Midbrain (tissue), 1 donor: ENCODE data around the gene GFER.

Experiments
- DNase-seq: peaks from one replicate; lab custom pipeline; 2025; lab: John Stamatoyannopoulos, UW

Gene GFER

DNA sequence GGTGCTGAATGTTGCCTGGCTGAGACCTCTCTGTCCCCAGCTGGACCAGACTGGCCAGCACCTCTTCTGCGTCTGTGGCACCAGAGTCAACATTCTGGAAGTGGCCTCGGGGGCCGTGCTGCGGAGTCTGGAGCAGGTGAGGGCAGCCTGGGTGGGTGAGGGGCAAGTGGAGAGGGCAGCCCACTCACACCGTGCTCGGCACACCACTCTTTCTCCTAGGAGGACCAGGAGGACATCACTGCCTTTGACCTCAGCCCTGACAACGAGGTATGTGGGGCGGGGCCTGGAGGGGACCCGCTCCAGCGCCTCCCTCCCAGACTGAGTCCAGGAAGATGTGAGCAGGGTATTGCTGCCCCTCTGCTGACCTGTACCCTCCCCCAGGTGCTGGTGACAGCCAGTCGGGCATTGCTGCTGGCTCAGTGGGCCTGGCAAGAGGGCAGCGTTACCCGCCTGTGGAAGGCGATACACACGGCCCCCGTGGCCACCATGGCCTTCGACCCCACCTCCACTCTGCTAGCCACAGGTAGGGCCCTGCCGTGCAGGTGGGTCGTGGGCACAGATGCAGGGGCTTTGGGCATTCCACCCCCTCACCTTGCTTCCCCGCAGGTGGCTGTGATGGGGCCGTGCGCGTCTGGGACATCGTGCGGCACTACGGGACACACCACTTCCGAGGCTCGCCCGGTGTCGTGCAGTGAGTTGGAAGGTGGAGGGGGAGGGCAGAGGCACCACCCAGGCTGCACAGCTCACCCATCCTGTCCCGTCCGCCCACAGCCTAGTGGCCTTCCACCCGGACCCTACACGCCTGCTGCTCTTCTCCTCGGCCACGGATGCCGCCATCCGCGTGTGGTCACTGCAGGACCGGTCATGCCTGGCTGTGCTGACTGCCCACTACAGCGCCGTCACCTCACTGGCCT is 9.6 kb upstream of the GFER start:
- no peak for DNase-seq

DNA sequence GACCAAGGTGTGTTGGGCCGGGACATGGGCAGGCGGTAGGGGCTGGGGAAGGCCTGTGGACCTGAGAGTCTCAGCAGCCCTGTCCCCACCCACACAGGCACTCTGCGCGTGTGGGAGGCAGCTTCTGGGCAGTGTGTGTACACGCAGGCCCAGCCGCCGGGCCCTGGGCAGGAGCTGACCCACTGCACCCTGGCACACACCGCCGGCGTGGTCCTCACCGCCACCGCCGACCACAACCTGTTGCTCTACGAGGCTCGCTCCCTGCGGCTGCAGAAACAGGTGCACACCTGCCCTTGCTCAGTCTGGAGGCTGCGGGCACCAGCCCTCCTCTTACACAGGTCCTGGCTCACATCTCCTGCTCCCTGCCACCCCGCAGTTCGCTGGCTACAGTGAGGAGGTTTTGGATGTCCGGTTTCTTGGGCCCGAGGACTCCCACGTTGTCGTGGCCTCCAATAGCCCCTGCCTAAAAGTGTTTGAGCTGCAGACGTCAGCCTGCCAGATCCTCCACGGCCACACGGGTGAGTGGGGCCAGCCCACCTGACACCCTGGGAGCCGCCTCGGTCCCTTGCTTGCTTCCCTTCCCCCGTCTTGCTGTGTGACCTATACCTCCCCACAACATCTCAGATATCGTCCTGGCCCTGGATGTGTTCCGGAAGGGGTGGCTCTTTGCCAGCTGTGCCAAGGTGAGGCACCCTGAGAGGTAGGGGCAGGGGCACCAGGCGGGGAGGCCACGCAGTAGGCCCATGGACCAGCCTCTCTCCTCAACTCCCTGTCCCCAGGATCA is 8.4 kb upstream of the GFER start:
- DNase-seq, result no peak

DNA sequence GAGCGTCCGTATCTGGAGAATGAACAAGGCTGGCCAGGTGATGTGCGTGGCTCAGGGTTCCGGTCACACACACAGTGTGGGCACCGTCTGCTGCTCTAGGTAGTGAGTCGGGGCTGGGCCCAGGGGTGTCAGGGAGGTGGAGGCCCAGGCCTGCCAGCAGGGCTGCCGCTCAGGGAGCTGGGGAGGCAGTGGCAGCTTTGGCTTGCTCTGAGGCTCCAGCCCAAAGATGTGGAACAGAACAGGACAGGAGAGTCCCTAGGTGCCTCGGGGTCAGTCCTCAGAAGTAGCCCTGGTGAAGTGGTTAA is 7.8 kb upstream of the GFER start:
- no peak for DNase-seq

DNA sequence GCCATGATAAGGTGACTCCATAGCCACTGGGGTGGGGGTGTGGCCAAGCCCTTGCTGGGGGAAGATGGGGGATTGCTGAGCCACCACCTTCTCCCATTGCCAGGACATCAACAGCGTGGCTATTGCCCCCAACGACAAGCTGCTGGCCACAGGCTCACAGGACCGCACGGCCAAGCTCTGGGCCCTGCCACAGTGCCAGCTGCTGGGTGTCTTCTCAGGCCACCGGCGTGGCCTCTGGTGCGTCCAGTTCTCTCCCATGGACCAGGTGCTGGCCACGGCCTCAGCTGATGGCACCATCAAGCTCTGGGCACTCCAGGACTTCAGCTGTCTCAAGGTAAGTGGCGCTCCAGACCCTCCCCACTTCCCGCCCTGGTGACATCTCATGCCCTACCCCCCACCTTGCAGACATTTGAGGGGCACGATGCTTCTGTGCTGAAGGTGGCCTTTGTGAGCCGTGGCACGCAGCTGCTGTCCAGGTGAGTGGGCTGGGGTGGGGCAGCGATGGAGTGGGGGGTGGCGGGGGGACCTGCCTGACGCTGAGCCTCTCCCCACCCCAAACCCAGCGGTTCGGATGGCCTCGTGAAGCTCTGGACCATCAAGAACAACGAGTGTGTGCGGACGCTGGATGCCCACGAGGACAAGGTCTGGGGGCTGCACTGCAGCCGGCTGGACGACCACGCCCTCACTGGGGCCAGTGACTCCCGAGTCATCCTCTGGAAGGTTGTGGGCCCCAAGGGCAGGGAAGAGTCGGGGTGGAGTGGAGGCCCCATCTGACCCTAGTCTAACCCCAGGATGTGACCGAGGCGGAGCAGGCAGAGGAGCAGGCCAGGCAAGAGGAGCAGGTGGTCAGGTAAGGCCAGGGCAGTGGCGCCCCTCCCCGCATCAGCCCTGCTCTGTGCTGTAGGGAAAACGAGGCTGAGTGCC is 6.8 kb upstream of the GFER start:
- no peak for DNase-seq

DNA sequence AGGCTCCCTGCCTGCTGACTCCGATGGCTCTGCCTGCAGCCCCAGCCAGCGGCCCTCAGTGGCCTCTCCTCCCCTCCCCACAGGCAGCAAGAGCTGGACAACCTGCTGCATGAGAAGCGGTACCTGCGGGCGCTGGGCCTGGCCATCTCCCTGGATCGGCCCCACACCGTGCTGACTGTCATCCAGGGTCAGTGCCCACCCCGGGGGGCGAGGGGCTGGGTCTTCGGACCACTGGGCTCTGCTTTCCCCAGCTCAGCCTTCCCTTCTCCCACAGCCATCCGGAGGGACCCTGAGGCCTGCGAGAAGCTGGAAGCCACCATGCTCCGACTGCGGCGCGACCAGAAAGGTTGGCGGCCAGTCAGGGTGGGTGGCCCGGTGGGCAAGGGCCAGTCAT is 6.1 kb upstream of the GFER start:
- DNase-seq, result no peak

DNA sequence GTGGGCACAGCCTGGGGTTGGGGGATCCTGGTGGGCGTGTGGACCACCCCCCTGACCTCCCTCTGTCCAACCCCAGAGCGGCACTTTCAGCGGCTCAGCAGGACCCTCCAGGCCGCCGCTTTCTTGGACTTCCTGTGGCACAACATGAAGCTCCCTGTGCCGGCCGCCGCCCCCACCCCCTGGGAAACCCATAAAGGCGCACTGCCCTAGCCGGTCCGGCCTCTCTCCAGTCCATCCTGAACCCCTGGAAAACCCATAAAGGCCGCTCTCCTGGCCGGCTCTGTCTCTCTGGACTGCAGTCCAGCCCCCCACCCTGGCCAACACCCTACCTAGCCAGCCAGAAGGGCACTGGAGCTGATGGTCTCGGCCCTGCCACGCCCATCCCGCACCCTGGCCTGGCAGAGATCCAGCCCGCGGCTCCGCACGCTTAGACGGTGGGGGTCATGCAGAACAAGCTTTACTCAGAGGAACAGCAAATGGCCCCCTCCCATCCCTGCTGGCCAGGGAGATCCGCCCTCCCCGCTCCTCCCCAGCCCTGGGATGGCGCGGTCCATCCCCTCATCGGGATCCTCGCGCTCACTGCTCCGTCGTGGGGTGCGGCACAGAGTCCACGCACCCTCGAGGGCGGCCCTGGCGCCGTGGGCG is 5.4 kb upstream of the GFER start:
- DNase-seq, result no peak

DNA sequence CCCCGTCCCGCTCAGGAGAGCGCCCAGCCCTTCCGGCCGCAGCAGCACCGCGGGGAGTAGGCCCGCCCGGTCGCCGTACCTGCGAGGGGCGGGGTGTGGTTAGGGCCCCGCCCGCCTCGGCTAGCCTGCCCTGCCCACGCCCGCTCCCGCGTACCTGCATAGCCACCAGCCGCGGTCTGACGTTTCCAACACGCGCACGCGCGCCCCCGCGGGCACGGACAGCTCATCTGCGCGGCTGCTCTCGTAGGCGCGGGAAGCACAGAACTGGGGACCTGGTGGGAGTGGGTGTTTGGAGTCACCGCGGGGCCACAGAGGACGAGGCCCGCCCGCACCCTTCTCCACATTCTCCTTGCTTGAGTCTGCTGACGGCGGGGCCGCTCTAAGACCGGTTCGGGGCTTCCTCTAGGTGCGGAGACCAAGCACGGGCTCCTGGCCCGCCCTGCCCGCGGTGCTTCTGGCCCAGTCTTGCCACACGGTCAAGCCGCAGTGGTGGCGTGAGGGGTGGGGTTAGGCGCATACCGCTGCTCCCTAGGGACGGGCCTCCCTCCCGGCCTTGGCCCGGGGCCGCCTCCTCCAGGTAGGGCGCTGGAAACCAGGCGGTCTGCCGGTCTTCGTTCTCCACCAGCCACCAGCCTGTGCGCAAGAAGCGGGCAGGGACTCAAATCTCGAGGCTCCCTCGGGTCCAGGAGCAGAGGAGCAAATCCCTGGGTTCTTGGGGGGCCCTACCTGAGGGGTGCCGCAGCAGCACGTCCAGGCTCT is 4.5 kb upstream of the GFER start:
- no peak for DNase-seq

DNA sequence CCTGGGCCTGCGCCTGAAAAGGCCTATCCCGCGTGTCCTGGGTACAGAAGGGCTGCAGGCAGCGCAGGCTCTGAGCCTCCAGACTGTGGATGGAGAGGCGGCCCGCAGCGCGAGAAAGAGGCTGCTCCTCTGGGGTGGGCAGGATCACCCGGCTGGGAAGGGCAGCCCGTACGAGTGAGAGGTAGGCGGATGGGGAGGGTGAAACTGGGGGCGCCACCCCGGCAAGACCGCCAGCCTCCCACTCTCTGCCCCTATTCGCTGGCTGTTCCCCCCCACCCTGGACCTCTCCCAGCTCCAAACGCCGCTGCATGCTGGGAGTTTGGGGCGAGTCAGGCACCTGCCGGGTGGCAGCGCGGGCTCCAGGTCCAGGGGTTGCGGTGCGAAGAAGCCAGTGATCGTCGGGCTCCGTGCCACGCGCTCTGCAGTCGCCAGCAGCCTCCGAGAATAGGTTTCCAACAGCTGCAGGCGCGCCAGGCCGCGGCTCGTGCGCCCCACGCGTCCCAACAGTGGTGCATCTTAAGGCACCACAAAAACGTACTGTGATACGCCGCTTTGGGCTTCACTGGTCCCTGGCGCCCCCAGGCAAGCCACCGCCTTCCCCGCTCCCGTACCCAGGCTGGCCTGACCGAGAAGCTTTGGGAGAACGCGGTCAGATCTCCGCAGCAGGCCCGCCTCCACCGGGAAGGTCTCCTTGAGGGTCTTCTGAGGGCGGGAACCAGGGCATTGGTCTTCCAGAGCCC is 3.8 kb upstream of the GFER start:
- no peak for DNase-seq

DNA sequence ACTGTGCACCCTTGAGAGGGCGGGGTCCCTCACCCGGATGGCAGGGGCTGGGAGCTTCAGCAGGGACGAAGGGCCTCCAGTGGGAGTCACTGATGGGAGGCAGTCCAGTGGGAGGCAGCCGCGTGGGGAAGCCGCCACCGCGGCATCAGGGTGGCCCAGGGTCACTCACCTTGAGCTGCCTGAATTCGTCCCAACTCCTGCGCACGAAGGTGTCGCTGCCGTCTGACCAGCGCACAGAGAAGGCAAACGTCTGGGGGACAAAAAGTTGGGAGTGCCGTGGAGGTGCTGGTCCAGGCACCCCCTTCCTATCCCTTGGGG is 3.3 kb upstream of the GFER start:
- DNase-seq, result no peak

DNA sequence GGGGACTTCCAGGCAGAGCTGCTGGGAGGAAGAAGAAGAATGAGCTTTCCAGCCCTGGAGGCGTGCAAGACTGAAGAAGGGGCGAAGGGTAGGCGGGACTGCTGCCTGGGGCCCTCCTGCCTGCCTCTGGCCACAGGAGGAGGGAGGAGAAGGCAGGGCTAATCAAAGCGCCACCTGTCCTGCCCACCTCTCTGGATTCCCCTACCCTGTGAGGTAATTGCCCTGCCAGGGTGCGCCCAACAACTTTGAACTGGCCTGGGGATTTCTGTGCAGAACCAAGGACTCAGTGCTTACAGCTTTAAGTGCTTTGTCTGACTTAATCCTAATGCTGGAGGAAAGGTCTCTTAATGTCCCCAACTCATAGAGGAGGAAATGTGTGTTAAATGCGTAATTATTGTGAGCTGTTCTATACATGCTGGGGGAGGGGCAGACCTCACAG is 2.6 kb upstream of the GFER start, which contains the start of gene NOXO1:
NOXO1 (minus strand) TSS at position 72 of the 439 bp plus-strand sequence. CDS start 290 bp downstream, outside the sequence.
- no peak for DNase-seq

DNA sequence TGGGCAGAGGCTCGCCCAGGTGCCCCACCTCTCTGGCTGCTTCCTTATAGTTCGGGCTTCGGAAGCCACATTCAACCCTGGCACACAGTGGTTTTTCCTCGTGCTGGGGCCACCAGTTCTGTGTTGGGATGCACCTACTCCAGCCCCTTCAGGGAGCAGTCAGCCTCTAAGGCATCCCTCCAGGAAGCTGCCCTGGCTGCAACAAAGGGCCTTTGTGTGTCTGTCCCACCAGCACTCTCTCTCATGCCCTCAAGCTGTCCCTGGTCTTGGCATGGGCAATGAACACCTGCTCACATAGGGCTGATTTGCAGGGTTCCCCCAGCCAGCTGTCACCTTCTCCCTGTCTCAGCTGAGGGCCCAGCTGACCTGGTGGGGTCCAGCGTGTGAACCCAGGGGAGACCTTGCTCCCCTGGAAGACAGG is 2.0 kb upstream of the GFER start:
- no peak for DNase-seq

DNA sequence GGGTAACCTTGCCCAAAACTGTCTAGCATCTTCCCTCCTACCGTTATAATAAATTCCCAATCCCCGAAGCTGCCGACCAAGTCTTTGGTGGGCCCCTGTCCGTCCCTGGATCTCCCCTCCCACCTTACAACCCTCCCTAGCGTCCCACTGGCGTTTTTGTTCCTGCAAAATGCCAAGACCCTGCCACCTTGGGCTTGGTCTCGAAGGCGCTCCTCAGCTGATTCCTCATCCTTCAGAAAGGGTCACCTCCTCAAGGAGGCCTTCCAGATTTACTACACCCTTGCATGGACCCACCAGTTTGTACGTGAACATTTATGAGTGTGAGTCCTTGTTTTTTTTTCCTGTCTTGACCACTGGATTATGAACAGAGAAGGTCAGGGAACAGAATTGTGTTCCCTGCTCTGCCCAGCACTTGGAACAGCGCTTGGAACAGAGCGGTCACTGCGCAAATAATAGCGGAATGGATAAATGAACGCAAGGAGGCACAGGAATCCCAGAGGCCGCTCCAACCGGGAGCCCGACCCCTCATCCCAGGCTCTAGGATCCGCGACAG is 926 bp upstream of the GFER start:
- DNase-seq, result no peak

DNA sequence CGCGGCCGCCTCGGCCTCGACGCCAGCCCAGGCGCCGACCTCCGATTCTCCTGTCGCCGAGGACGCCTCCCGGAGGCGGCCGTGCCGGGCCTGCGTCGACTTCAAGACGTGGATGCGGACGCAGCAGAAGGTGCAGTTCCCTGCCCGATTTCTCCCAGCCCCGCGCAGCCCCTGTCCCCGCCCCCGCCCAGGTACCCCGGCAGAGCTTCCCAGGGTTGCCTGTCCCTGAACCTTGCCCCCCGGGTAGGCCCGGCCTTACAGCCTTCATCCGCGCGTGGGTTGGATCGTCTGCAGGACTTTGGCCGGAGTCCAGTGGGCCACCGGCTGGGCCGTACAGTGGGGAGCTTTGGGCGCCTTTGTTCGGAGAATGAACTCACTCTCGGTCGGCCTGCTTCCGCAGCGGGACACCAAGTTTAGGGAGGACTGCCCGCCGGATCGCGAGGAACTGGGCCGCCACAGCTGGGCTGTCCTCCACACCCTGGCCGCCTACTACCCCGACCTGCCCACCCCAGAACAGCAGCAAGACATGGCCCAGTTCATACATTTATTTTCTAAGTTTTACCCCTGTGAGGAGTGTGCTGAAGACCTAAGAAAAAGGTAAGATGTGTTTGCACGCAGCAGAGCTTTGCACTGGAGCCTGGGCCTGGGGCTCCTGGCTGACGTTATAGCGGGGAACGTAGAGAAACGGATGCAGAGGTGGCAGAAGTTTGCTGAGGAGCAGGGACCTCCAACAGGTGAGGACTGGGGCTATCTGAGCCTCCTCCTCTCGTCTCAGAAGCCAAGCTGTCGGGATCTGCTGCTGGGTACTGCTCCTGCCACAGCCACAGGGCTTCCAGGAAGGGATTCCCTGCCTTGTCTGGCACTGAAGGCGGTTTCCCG is 593 bp downstream of the GFER start:
- DNase-seq, result no peak

DNA sequence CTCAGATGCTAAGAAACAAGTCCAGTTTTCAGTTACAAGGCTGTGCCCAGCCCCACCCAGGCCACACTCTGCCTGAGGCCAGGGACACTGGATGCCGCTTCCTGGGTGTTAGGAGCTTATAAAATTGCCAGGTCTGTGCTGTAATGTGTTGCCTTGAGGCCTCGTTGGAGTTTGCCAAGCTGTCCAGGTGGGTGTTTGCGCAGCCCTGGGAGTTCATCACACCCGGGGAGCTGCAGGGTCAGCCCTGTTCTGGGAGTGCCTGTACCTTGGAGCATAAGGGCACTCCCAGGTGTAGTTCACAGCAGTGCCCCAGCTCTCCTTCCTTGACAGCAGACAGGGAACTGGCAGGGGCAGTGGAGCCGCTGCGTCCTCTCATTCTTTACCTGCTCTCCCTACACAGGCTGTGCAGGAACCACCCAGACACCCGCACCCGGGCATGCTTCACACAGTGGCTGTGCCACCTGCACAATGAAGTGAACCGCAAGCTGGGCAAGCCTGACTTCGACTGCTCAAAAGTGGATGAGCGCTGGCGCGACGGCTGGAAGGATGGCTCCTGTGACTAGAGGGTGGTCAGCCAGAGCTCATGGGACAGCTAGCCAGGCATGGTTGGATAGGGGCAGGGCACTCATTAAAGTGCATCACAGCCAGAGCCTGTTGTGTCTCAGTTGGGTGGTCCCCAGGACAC is 1.6 kb downstream of the GFER start:
- DNase-seq, result no peak

DNA sequence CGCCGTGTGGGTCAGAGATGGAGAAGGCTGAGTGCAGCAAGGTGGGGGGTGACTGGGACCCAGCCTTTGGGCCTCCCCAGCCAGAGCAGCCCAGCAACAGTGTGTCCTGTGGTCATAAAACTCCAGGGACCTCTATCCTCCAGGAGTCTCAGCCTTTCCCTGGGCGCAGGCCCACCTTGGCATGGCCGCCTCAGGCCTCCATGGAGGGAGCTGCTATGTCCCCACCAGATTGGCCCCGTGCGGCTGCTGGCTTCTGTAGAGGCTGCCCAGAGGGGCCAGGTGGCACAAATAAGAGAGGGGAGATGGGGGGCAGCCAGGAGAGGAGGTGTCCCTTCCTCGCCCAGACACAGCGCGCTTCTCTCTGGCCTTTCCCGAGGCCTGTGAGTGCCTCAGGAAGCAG is 3.2 kb downstream of the GFER start:
- no peak for DNase-seq

DNA sequence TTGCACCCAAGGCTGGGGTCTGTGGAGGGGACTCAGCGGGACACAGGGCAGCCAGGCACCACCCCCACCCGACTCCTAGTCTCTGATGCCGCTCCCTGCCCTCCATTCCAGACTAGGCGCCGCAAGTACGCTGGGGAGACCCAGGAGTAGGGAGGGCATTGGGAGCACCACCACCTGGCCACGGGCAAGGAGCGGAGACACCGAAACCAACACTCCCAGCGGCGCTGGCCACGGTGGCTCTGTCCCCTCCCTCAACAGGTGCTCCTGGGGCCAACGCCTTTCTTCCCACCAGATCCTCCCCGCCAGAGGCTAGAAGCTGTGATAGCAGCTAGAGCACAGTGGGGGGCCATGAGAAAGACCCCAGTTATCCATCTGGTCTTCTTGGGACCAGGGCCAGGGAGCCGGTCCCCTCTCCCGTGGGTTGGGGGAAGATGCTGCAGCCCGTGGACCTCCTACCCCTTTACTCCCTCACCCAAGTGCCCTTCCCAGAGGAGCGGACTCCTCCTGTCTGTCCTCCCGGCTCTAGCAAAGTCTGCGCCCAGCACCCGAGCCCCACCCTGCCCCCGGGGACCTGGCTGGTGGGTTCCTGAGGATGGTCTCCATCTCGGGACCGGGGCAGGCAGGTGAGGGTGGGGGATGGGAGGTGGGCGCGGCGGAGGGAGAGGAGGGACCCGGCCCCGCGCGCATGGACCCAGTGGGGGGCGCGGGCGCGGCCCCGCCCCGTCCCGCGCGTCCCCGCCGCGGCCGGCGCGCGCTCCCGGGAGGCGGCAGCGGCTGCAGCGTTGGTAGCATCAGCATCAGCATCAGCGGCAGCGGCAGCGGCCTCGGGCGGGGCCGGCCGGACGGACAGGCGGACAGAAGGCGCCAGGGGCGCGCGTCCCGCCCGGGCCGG is 5.5 kb downstream of the GFER start, which contains the start of gene SYNGR3:
SYNGR3 (plus strand) TSS at position 762 of the 892 bp plus-strand sequence. CDS start 133 bp downstream, outside the sequence.
- DNase-seq, result no peak

DNA sequence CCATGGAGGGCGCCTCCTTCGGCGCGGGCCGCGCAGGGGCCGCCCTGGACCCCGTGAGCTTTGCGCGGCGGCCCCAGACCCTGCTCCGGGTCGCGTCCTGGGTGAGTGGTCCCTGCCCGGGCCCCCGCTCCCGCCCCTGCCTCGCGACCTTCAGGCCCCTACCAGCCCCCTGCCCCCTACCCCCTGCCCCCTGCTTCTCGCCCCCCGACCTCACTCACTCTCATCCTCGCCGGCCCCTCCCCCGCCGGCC is 6.0 kb downstream of the GFER start:
- no peak for DNase-seq
